Measurements from ENCODE around the gene PBX3. TPM values are rescaled to one million over a fixed set of nuclear protein-coding genes. Genes with fewer than 3 reads are reported as not detected.

The PBX3 gene
- total and polyA plus RNA-seq, 2 donors (not counting 1 experiment from before 2014, with no cell fraction given), result 15.5 to 39.0 TPM

- DNase-seq (no peak), ATAC-seq (ENCODE audit: low read depth) (no peak)
- Histone ChIP-seq H3K9me3 (ENCODE audit: control extremely low read depth in 1 of 3, control insufficient read depth in 2 of 3, insufficient read depth in 1 of 3, low read length in 2 of 3) (peaks cover 0 to 24% (median 0%) of the 10 kb centered on the region in 3 donors), H3K4me1 (ENCODE audit: control insufficient read depth in 2 of 2, insufficient read depth in 2 of 2, low read length in 2 of 2) (no peaks in the 10 kb centered on the region), H3K27ac (ENCODE audit: low read length in 2 of 2) (no peak overlapping the region), H3K9ac (ENCODE audit: low read length) (no peak overlapping the region), H4K20me1 (ENCODE audit: control insufficient read depth, insufficient read depth, low read length, poor library complexity, severe bottlenecking) (no peaks in the 10 kb centered on the region), H3K4me3 (ENCODE audit: control extremely low read depth in 1 of 5, extremely low read depth in 1 of 5, insufficient read depth in 1 of 5, low read depth in 2 of 5, low read length in 4 of 5) (no peak overlapping the region), H3K79me2 (ENCODE audit: control insufficient read depth, insufficient read depth, low read length) (no peaks in the 10 kb centered on the region), H2AFZ (ENCODE audit: insufficient read depth, low read depth, low read length, poor library complexity, severe bottlenecking) (no peak overlapping the region), H3K27me3 (replicated peaks in 1 of 4; ENCODE audit: control extremely low read depth in 1 of 4, control insufficient read depth in 3 of 4, insufficient read depth in 4 of 4, low read length in 3 of 4) (no peaks in the 10 kb centered on the region), H3K4me2 (replicated peaks; ENCODE audit: low read depth, low read length, poor library complexity, severe bottlenecking) (no peak overlapping the region), H3K36me3 (replicated peaks in 1 of 2; ENCODE audit: control extremely low read depth in 1 of 2, control insufficient read depth in 1 of 2, extremely low read depth in 1 of 2, insufficient read depth in 2 of 2, low read length in 1 of 2) (no peaks in the 10 kb centered on the region)
- ChIA-PET POLR2A (no interaction called here), CTCF (no interaction called here)
- peaks cover 4% of the 10 kb centered on the region for H3K9me3 Mint-ChIP-seq (ENCODE audit: insufficient read depth)
- H3K27ac Mint-ChIP-seq, result no peak overlapping the region
- no peak for TF ChIP-seq CTCF (IDR thresholded peaks at IDR 0.05)
- TF ChIP-seq EZH2 (IDR thresholded peaks at IDR 0.05; ENCODE audit: borderline replicate concordance, insufficient read depth, low read depth, low read length, poor library complexity, severe bottlenecking), result no peak
- 92% methylated on average over 4 of the region's 12 CpGs for whole genome bisulfite sequencing (ENCODE audit: insufficient coverage)
- H3K4me3 Mint-ChIP-seq, result no peak overlapping the region
- H3K27me3 Mint-ChIP-seq, result peaks cover 6% of the 10 kb centered on the region
- intact Hi-C loops (cut with micrococcal nuclease), result no loop called here
- no peaks in the 10 kb centered on the region for H3K4me1 Mint-ChIP-seq
These were observed 267.6 kb downstream of the PBX3 start for GRCh38 chr9:126014726-126015125.

GRCh38 chr9:126015424-126015823, 268.3 kb downstream of the PBX3 start:
- no peaks in the 10 kb centered on the region for H3K4me1 Mint-ChIP-seq
- no peak for TF ChIP-seq EZH2 (IDR thresholded peaks at IDR 0.05; ENCODE audit: borderline replicate concordance, insufficient read depth, low read depth, low read length, poor library complexity, severe bottlenecking)
- TF ChIP-seq CTCF (IDR thresholded peaks at IDR 0.05), result no peak

More at GRCh38 chr9:126015424-126015823, 268.3 kb downstream of the PBX3 start:
- Mint-ChIP-seq H3K9me3 (ENCODE audit: insufficient read depth) (peaks cover 2% of the 10 kb centered on the region), H3K27ac (no peak overlapping the region), H3K27me3 (peaks cover 6% of the 10 kb centered on the region), H3K4me3 (no peak overlapping the region)
- Histone ChIP-seq H4K20me1 (ENCODE audit: control insufficient read depth, insufficient read depth, low read length, poor library complexity, severe bottlenecking) (no peaks in the 10 kb centered on the region), H2AFZ (ENCODE audit: insufficient read depth, low read depth, low read length, poor library complexity, severe bottlenecking) (no peak overlapping the region), H3K9ac (ENCODE audit: low read length) (no peak overlapping the region), H3K4me3 (ENCODE audit: control extremely low read depth in 1 of 5, extremely low read depth in 1 of 5, insufficient read depth in 1 of 5, low read depth in 2 of 5, low read length in 4 of 5) (no peak overlapping the region), H3K36me3 (replicated peaks in 1 of 2; ENCODE audit: control extremely low read depth in 1 of 2, control insufficient read depth in 1 of 2, extremely low read depth in 1 of 2, insufficient read depth in 2 of 2, low read length in 1 of 2) (no peaks in the 10 kb centered on the region), H3K27me3 (replicated peaks in 1 of 4; ENCODE audit: control extremely low read depth in 1 of 4, control insufficient read depth in 3 of 4, insufficient read depth in 4 of 4, low read length in 3 of 4) (no peaks in the 10 kb centered on the region), H3K4me1 (ENCODE audit: control insufficient read depth in 2 of 2, insufficient read depth in 2 of 2, low read length in 2 of 2) (no peaks in the 10 kb centered on the region), H3K4me2 (replicated peaks; ENCODE audit: low read depth, low read length, poor library complexity, severe bottlenecking) (no peak overlapping the region), H3K79me2 (ENCODE audit: control insufficient read depth, insufficient read depth, low read length) (no peaks in the 10 kb centered on the region), H3K9me3 (ENCODE audit: control extremely low read depth in 1 of 3, control insufficient read depth in 2 of 3, insufficient read depth in 1 of 3, low read length in 2 of 3) (peaks cover 0 to 20% (median 0%) of the 10 kb centered on the region in 3 donors), H3K27ac (ENCODE audit: low read length in 2 of 2) (no peak overlapping the region)
- POLR2A ChIA-PET, result no interaction called here
- ATAC-seq (ENCODE audit: low read depth) (no peak), DNase-seq (no peak)
- intact Hi-C loops (cut with micrococcal nuclease), result no loop called here
- 97% methylated on average over 17 of the region's 17 CpGs for WGBS (ENCODE audit: insufficient coverage)
- CTCF ChIA-PET, result no interaction called here

Data from B cell (primary cell).